H9 (cell line): ENCODE measurements around the gene ALPG. TPM values are rescaled to one million over a fixed set of nuclear protein-coding genes. Genes with fewer than 3 reads are reported as not detected.
A peak's percentile ranks its signal among the peaks of the same experiment; 100 is the strongest.

Experiments used
- DNase-seq: peaks from one replicate; pipeline ENCODE4 v3.0.0-alpha.2; 2017
- H2AFZ ChIP-seq: one replicate; pipeline ENCODE4 v1.6.1; 2013; ENCODE audit warnings: mild to moderate bottlenecking, low read length, control low read depth, moderate library complexity
- H2AK5ac ChIP-seq: 2 replicates; pipeline ENCODE4 v1.6.1; 2013; ENCODE audit warnings: low read length, control low read depth, mixed read lengths; ENCODE audit not compliant: insufficient read length
- H2BK120ac ChIP-seq: one replicate; pipeline ENCODE4 v1.6.1; 2013; ENCODE audit warnings: low read depth, mild to moderate bottlenecking, low read length, control low read depth, inconsistent platforms; ENCODE audit not compliant: poor library complexity, severe bottlenecking
- H2BK12ac ChIP-seq: 2 replicates; pipeline ENCODE4 v1.6.1; 2013; ENCODE audit warnings: low read length, control low read depth, mixed read lengths, low read depth; ENCODE audit not compliant: insufficient read length
- H2BK15ac ChIP-seq: 2 replicates; pipeline ENCODE4 v1.6.1; 2013; ENCODE audit warnings: low read depth, low read length, control low read depth
- H2BK20ac ChIP-seq: one replicate; pipeline ENCODE4 v1.6.1; 2013; ENCODE audit warnings: low read depth, mild to moderate bottlenecking, low read length, control low read depth, inconsistent platforms; ENCODE audit not compliant: poor library complexity, severe bottlenecking
- H2BK5ac ChIP-seq: 2 replicates; pipeline ENCODE4 v1.6.1; 2013; ENCODE audit warnings: low read length, control low read depth, mixed read lengths; ENCODE audit not compliant: insufficient read length
- H3K14ac ChIP-seq: 2 replicates; pipeline ENCODE4 v1.6.1; 2013; ENCODE audit warnings: low read length, control low read depth; ENCODE audit not compliant: insufficient read depth
- H3K18ac ChIP-seq: 2 replicates; pipeline ENCODE4 v1.6.1; 2013; ENCODE audit warnings: low read depth, mild to moderate bottlenecking, mixed read lengths, low read length, control low read depth; ENCODE audit not compliant: insufficient read length
- H3K23ac ChIP-seq: 2 replicates; pipeline ENCODE4 v1.6.1; 2013; ENCODE audit warnings: low read length, control low read depth, mixed read lengths, low read depth; ENCODE audit not compliant: insufficient read length
- H3K23me2 ChIP-seq: 2 replicates; pipeline ENCODE4 v1.6.1; 2013; ENCODE audit warnings: low read depth, mild to moderate bottlenecking, mixed read lengths, low read length, control low read depth; ENCODE audit not compliant: insufficient read length, poor library complexity, severe bottlenecking
- H3K27ac ChIP-seq: 2 replicates; pipeline ENCODE4 v1.5.1; 2013; ENCODE audit warnings: low read length, control low read depth, mixed read lengths, low read depth; ENCODE audit not compliant: insufficient read length
- H3K27me3 ChIP-seq: 2 replicates; pipeline ENCODE4 v1.6.1; 2013; ENCODE audit warnings: low read length, control low read depth, inconsistent platforms; ENCODE audit not compliant: insufficient read depth
- H3K4ac ChIP-seq: 2 replicates; pipeline ENCODE4 v1.6.1; 2013; ENCODE audit warnings: low read depth, mild to moderate bottlenecking, control low read depth, inconsistent platforms, low read length, moderate library complexity
- H3K4me1 ChIP-seq: 2 replicates; pipeline ENCODE4 v1.6.1; 2013; ENCODE audit warnings: low read length, control low read depth, inconsistent platforms; ENCODE audit not compliant: insufficient read depth
- H3K4me2 ChIP-seq: 2 replicates; pipeline ENCODE4 v1.6.1; 2013; ENCODE audit warnings: low read length, control low read depth, mixed read lengths; ENCODE audit not compliant: insufficient read length, insufficient read depth
- H3K56ac ChIP-seq: 2 replicates; pipeline ENCODE4 v1.6.1; 2013; ENCODE audit warnings: low read depth, mild to moderate bottlenecking, mixed read lengths, low read length, control low read depth; ENCODE audit not compliant: insufficient read length
- H3K79me1 ChIP-seq: 2 replicates; pipeline ENCODE4 v1.6.1; 2013; ENCODE audit warnings: low read depth, mild to moderate bottlenecking, moderate library complexity, low read length, control low read depth, inconsistent platforms; ENCODE audit not compliant: insufficient read depth, poor library complexity, severe bottlenecking
- H3K79me2 ChIP-seq: 2 replicates; pipeline ENCODE4 v1.6.1; 2013; ENCODE audit warnings: low read length, control low read depth, inconsistent platforms; ENCODE audit not compliant: insufficient read depth
- H3K9ac ChIP-seq: 2 replicates; pipeline ENCODE4 v1.6.1; 2013; ENCODE audit warnings: low read length, control low read depth, mixed read lengths; ENCODE audit not compliant: insufficient read length; ENCODE audit errors: extremely low read depth
- H3K9me3 ChIP-seq: one replicate; pipeline ENCODE4 v1.6.1; 2013; ENCODE audit warnings: low read depth, low read length, inconsistent platforms; ENCODE audit not compliant: control insufficient read depth
- H3T11ph ChIP-seq: one replicate; pipeline ENCODE4 v1.6.1; 2013; ENCODE audit warnings: mild to moderate bottlenecking, low read length, control low read depth, inconsistent platforms
- H4K20me1 ChIP-seq: one replicate; pipeline ENCODE4 v1.6.1; 2013; ENCODE audit not compliant: control insufficient read depth, insufficient read length, insufficient read depth
- H4K5ac ChIP-seq: 2 replicates; pipeline ENCODE4 v1.6.1; 2013; ENCODE audit warnings: low read depth, mild to moderate bottlenecking, mixed read lengths, low read length, control low read depth; ENCODE audit not compliant: insufficient read length
- H4K8ac ChIP-seq: replicated peaks from 2 replicates; pipeline ENCODE4 v1.6.1; 2013; ENCODE audit warnings: low read length, control low read depth, mixed read lengths, low read depth; ENCODE audit not compliant: insufficient read length
- H4K91ac ChIP-seq: 2 replicates; pipeline ENCODE4 v1.6.1; 2013; ENCODE audit warnings: low read depth, mild to moderate bottlenecking, moderate library complexity, mixed read lengths, low read length, control low read depth; ENCODE audit not compliant: insufficient read length
- H3K27ac Mint-ChIP-seq, 3 experiments: 2 replicates in 2 of 3; 3 replicates in 1 of 3; pipeline ENCODE4 v1.8.0; 2020 to 2021; ENCODE audit warnings: mixed read lengths in 3 of 3, mild to moderate bottlenecking in 1 of 3, moderate library complexity in 1 of 3
- H3K27me3 Mint-ChIP-seq: 2 replicates; pipeline ENCODE4 v1.8.0; 2021; ENCODE audit warnings: low read depth, mild to moderate bottlenecking, moderate library complexity, mixed read lengths
- H3K36me3 Mint-ChIP-seq, 3 experiments: 2 replicates in 2 of 3; 3 replicates in 1 of 3; pipeline ENCODE4 v1.8.0; 2020 to 2021; ENCODE audit warnings: low read depth in 3 of 3, mixed read lengths in 3 of 3; ENCODE audit not compliant: insufficient read depth in 1 of 3
- H3K4me1 Mint-ChIP-seq, 2 experiments: 2 replicates each; pipeline ENCODE4 v1.8.0; 2020; ENCODE audit warnings: mixed read lengths in 2 of 2
- H3K4me3 Mint-ChIP-seq, 2 experiments: 2 replicates in 1 of 2; 3 replicates in 1 of 2; pipeline ENCODE4 v1.8.0; 2020 to 2021; ENCODE audit warnings: mild to moderate bottlenecking in 2 of 2, mixed read lengths in 2 of 2, moderate library complexity in 1 of 2
- H3K9me3 Mint-ChIP-seq, 2 experiments: 2 replicates in 1 of 2; 3 replicates in 1 of 2; pipeline ENCODE4 v1.8.0; 2020; ENCODE audit warnings: mild to moderate bottlenecking in 2 of 2, mixed read lengths in 2 of 2, moderate library complexity in 1 of 2
- CTCF ChIP-seq: fragments of 200-600 bp; sonication (generic); conservative IDR thresholded peaks from 3 replicates; pipeline ENCODE4 v1.8.0; 2021; ENCODE audit warnings: antibody characterized with exemption, mild to moderate bottlenecking
- WGBS: extraction: QIAGEN DNeasy Blood & Tissue Kit; methylation state at CpG from one replicate; pipeline ENCODE4 v1.1.7; 2013; ENCODE audit warnings: missing lambda C conversion rate, low lambda C conversion rate, mixed read lengths; ENCODE audit not compliant: insufficient read length; ENCODE audit errors: extremely low coverage; 5-methylcytosine and 5-hydroxymethylcytosine counted together
- total RNA-seq: library from RNA; stranded (reverse); gene quantifications from 2 replicates; pipeline ENCODE4 v1.2.1, GENCODE V29; 2021

ALPG gene
- total RNA-seq, 1 experiment from 2014 or later: 1.3 TPM

GRCh38 chr2:232395586-232395985 lies 11.1 kb upstream of the ALPG start:
- no peak overlapping the region for H3K56ac ChIP-seq
- H3K4me3 Mint-ChIP-seq: no peak overlapping the region
- H2BK12ac ChIP-seq: no peak overlapping the region
- peaks cover 4 to 13% of the 10 kb centered on the region in 2 experiments; a peak in 3 of 4 replicates for H3K4me1 Mint-ChIP-seq
- H2BK15ac ChIP-seq: no peak overlapping the region
- no peaks in the 10 kb centered on the region for H3K4me1 ChIP-seq
- H3K23ac ChIP-seq: no peak overlapping the region
- H3K36me3 Mint-ChIP-seq: peaks cover 0 to 67% (median 15%) of the 10 kb centered on the region in 3 experiments; a peak in 4 of 7 replicates
- no peak overlapping the region for H2BK20ac ChIP-seq
- H3K18ac ChIP-seq: no peak overlapping the region
- no peaks in the 10 kb centered on the region for H3K27me3 ChIP-seq
- H3K27ac Mint-ChIP-seq: peak overlapping the region in 2 of 3 experiments; percentile 40 to 59; a peak in 3 of 7 replicates
- H2AFZ ChIP-seq: no peak overlapping the region
- no peaks in the 10 kb centered on the region for H4K20me1 ChIP-seq
- no peaks in the 10 kb centered on the region for H3K23me2 ChIP-seq
- H4K8ac ChIP-seq: no peak overlapping the region
- no peak overlapping the region for H2AK5ac ChIP-seq
- TF ChIP-seq CTCF: no peak
- no peak overlapping the region for H3K14ac ChIP-seq
- H3K9ac ChIP-seq: no peak overlapping the region
- H3K9me3 Mint-ChIP-seq: peaks cover 0 to 3% of the 10 kb centered on the region in 2 experiments; a peak in 1 of 5 replicates
- H3T11ph ChIP-seq: no peak overlapping the region
- DNase-seq: no peak
- H4K5ac ChIP-seq: no peak overlapping the region
- H4K91ac ChIP-seq: no peak overlapping the region
- peaks cover 16% of the 10 kb centered on the region for H3K27me3 Mint-ChIP-seq
- H3K4ac ChIP-seq: no peak overlapping the region
- no peaks in the 10 kb centered on the region for H3K79me1 ChIP-seq
- no peaks in the 10 kb centered on the region for H3K79me2 ChIP-seq
- no peaks in the 10 kb centered on the region for H3K9me3 ChIP-seq
- no peak overlapping the region for H3K27ac ChIP-seq
- no peak overlapping the region for H3K4me2 ChIP-seq
- no peak overlapping the region for H2BK5ac ChIP-seq
- no CpG with 5 or more reads among the region's 1 CpG for WGBS
- H2BK120ac ChIP-seq: no peak overlapping the region
